HL-60/S4 treated with phorbol 12-myristate 13-acetate at 8.2 ng/mL for 4 days and 3 days (cell line): ENCODE measurements around the gene PACS2.

Source experiments
- in situ Hi-C: fragments of 300-500 bp; cut with MboI; formaldehyde crosslinking; loops from 2 replicates; pipeline ENCODE4 v1.15.0; 2022; ENCODE audit warnings: low sequenced_read_pairs

Gene PACS2

DNA sequence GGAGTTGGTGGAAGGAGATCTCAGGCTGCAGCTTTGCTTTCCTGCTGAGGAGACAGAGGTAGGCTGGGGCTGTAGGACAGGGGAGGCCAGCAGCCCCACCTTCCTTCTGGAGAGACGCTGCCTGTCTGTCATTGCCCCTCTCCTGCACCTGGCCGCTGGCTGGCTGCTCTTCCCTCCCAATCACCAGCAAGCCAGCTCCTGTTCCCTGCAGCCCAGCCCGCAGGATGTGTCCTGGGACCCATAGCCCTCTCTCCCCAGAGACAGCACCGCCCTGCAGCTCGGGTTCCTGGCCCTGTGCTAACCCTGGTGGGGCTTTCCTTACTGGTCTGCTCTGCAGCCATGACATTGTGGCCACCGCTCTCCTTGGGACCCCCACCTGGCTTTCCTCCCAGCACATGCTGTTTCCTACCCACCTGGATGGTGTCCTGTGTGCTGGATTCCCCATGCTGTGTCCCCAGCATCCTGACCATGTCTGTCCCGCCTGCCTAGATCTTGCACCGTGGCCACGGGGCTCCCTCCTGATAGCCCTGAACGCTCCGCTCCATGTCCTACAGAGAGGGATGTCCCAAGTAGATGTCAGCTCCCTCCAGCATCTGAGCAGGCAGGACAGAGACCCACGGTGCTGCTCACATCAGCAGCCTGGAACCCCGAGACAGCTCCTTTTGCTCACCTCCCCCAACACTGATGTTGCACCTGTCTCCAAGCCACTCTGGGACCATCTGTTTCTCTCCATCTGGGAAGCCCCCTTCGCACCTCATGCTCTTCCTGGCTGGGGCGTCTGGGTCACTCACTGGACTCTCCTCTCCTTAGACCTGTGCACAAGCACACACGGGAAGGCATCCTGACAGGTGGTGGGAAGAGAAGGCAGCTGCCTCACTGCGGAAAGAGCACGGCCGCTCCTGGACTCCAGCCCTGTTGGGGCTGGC, 104.0 kb downstream of the PACS2 start:
- in situ Hi-C loops = no loop called here

DNA sequence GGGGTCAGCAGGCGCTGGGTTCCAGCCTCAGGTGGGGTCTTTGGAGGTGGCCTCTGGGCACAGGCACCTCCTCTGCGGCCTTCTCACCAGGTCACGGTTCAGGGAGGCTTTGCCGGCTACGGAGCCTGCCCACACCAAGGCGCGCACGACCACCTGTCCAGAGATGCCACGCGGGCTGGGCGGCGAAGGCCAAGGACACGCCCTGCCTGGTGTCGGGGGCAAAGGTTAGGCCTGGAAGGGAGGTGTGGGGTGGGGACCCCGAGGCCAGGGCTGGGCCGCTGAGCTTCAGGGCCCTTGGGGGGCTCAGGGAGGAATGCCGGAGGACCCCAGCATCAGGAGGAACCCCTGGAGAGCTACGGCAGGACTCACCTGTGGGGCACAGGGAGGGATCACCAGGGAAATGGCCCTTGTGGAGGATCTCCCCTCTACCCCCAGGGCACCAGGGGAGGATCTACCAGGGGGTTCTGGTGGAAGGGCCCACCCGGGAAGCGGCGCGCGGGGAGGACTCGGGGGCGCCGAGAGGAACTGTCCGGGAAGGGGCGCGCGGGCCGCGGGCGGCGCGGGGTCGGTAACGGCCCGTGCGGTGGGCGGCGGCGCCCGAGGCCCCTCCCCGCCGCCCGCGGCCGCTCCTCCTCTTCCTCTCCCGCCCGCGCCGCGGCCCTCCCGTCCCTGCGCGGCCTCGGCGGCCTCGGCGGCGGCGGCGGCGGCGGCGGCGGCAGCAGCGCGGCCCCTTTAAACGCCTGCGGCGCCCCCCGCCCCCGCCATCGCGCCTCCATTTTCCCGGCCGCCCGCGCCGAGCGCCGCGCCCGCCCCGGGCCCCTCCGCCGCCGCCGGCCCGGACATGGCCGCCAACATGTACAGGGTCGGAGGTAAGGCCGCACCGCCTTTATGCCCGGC, 104.9 kb downstream of the PACS2 start, which contains the start of gene MTA1:
Gene MTA1 (plus strand): TSS at position 633 of the 897 bp plus-strand sequence. CDS start 209 bp downstream, at position 842.
- in situ Hi-C loops = no loop called here

DNA sequence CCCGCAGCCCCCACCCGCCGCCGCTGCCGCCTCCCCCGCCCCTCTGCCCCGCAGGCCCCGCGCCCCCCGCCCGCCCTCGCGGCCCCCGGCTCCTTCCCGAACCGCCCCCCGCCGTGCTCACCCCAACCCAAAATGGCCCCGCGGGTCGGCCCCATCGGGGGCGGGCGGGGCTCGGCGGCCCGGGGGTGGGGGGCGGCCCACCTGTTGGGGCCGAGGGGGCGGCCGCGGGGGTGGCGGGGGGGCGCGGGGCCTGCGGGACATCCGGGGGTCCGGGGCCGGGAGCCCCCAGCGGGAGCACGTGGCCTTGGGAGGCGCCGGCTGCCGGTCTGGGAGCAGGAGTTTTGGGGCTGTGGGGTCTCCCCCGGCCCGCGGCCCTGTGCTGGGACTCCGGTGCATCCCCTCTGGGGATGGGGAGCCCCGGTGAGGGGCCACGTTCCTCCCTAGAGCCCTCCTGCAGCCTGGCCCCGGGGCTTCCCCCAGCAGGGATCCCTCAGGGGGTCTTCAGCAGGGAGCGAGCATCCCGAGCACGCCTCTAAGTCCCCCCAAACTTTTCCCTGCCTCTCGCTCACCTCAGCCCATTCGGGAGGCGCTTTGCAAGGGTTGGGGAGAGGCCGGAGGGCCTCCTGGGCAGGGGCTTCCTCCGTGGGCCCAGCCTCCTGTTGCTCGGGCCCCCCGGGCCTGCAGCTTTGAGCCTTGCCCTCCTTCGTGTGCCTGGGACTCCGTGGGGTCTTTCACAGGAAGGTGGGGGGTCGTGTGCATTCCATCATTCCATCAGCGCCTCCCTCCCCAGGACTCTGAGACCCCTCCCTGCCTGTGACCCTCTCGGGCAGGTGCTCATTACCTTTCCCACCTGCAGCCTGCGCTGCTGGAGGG, 105.8 kb downstream of the PACS2 start:
- in situ Hi-C loops = no loop called here

GRCh38 chr14:105420974-105421674, 106.6 kb downstream of the PACS2 start:
- in situ Hi-C loops = no loop called here

GRCh38 chr14:105421723-105422615, 107.4 kb downstream of the PACS2 start:
- in situ Hi-C loops = no loop called here

- in situ Hi-C loops = no loop called here
Observed at GRCh38 chr14:105422695-105423487, 108.3 kb downstream of the PACS2 start.

- in situ Hi-C loops = no loop called here
Observed at GRCh38 chr14:105423488-105424195, 109.1 kb downstream of the PACS2 start.

DNA sequence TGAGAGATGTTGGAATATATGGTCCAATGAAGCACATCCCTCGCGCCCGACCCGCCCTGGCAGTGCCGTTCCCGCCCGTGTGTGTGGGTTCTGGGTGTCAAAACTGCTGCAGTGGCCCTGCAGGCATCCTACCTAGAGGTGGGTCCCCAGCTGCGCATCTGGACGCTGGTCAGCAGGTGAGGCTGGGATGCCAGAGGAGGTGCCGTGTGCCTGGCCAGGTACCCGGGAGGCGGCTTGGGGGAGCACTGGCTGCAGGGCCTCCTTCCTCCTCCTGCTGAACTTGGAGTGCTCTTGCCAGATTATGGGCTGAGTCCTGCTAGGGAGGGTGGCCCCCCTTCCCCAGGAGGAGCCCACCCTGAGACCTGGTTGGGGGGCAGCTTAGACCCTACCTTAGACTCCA, 110.3 kb downstream of the PACS2 start:
- in situ Hi-C loops = no loop called here

- in situ Hi-C loops = no loop called here
Observed at GRCh38 chr14:105425823-105426247, 111.3 kb downstream of the PACS2 start.

DNA sequence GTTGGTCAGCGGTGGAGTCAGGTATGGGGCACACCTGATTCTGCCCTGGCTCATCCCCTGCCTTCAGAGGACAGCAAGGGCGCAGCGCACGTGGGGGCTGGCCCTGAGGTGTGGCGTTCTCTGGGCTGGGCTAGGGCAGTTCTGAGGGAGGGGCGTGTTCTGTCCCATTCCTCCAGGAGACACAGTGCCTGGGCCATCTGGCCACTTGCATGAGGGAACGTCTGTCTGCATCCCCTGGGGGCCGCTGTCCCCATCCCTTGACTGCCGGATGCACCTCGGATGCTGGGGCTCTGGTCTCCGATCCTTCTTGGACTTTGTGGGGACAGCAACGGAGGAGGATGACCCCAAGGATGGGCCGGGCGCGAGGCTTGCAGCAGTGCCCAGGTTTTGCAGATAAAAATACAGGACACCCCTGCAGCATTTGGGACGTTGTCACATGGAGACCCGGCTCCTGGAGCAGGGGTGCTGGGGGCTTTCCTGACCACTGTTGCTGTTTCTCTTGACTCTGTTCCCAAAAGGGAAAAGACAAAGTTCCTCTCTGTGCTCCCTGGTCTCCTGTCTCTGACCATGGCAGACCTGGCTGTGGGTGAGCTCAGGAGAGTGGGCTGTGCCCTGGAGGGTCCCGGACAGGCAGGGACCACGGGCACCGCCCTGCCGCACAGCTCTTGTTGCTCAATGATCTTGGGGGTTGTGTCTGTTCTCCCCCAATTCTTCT, 112.0 kb downstream of the PACS2 start:
- in situ Hi-C loops = no loop called here

DNA sequence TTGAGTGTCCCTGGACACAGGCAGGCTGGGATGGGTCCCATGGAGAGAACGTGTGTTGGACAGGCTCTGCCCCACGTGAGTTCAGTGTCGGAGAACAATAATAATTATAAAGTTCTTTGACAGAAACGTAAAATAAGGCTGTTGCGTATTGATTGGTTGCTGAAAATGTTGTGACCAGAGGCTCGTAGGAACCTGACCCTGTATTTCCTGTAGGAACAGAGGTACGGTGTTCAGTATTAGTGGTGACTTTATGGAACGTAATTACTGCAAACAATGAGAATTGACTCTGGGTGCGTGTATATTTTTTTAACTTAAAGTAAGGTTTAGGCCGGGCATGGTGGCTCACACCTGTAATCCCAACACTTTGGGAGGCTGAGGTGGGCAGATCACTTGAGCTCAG, 112.9 kb downstream of the PACS2 start:
- in situ Hi-C loops = no loop called here

DNA sequence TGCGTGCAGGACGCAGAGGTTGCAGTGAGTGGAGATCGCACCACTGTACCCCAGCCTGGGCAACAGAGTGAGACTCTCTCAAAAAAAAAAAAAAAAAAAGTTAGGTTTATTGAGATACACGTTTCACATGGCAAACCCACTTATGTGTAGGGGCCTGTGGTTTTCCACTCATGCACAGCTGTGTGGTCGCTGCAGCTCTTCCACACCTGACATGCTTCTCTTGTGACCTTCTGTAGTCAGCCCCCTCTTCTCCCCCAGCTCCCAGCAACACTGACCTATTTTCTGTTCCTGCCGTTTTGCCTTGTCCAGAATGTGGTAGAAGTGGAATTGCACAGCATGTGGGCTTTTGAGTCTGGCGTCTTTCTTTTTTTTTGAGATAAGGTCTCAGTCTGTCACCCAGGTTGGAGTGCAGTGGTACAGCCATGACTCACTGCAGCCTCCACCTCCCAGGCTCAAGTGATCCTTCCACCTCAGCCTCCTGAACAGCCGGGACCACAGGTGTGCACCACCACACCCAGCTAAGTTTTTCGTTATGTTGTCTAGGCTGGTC, 113.5 kb downstream of the PACS2 start:
- in situ Hi-C loops = no loop called here

DNA sequence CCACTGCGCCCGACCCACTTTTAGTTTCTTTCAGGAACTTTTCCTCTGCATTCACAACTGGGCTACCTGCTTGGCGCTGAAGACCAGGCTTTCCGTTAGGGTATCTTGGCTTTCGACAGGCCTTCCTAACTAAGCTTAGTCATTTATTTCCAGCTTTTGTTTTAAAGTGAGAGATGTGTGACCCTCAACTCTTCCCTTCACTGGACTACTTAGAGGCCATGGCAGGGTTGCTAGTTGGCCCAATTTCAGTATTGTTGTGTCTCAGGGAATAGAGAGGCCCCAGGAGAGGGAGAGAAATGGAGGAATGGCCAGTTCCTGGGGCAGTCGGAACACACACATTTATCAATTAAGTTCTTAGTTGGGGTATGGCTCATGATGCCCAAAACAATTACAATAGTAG, 115.5 kb downstream of the PACS2 start:
- in situ Hi-C loops = no loop called here

DNA sequence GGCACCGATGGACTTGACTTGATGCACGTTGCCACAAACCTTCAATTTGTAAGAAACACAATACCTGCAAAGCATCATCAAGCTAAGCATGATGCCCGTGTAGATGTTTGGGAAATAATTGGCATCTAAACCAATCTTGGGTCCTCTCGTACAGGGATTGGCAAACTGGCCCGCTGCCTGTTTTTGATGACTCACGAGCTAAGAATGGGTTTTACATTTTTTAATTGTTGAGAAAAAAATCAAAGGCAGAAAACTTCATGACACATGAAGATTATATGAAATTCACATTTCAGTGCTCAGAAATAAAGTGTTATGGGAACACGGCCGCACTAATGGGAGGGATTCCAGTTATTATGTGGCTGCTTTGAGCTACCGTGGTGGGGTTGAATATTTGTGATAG, 116.0 kb downstream of the PACS2 start:
- in situ Hi-C loops = no loop called here

DNA sequence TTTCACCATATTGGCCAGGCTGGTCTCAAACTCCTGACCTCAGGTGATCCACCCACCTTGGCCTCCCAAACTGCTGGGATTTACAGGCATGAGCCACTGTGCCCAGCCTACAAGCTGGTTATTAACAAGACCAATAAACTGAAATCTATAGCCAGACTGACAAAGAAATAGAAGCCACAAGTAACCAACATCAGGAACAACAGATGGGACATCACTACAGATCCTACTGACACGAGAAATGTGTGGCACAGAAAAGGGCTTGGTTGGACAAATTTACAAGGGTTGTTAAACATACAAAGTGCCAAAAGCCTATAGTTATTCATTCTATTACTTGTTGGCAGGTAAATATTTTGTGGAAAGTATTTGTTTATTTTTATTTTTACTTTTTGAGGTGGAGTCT, 116.7 kb downstream of the PACS2 start:
- in situ Hi-C loops = no loop called here

- in situ Hi-C loops = no loop called here
Observed at GRCh38 chr14:105432657-105433056, 118.1 kb downstream of the PACS2 start.

- in situ Hi-C loops = no loop called here
Observed at GRCh38 chr14:105433161-105433605, 118.6 kb downstream of the PACS2 start.
